ENCODE results near the gene GRWD1. TPM values are rescaled to one million over a fixed set of nuclear protein-coding genes. Genes with fewer than 3 reads are reported as not detected.

The GRWD1 gene
- total RNA-seq, 1 donor = 38.4 TPM

DNA sequence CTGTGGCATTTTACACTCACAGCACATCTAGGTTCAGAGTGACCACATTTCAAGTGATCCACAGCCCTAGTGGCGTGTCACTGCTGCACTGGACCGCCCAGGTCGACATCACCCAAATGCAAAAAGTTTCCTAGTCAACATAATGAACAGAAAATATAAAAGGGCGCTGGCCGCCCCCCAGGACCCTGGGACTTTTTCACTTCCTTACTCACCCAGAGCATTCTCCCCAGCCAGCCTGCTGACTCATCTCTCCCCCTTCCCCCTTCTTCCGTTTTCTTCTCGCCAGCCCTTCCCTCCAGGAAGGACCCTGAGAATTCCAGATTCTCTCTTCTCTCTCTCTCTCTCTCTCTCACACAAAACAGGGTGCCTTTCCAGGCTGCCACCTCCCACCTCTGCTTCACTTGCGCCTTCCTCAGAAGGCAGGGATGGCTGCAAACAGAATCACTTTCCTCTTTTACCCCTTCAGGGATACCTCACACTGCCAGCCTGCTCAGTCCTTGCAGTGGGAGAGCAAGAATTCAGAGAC is 21.0 kb upstream of the GRWD1 start:
- TF ChIP-seq, protein P1, sequence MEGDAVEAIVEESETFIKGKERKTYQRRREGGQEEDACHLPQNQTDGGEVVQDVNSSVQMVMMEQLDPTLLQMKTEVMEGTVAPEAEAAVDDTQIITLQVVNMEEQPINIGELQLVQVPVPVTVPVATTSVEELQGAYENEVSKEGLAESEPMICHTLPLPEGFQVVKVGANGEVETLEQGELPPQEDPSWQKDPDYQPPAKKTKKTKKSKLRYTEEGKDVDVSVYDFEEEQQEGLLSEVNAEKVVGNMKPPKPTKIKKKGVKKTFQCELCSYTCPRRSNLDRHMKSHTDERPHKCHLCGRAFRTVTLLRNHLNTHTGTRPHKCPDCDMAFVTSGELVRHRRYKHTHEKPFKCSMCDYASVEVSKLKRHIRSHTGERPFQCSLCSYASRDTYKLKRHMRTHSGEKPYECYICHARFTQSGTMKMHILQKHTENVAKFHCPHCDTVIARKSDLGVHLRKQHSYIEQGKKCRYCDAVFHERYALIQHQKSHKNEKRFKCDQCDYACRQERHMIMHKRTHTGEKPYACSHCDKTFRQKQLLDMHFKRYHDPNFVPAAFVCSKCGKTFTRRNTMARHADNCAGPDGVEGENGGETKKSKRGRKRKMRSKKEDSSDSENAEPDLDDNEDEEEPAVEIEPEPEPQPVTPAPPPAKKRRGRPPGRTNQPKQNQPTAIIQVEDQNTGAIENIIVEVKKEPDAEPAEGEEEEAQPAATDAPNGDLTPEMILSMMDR (IDR thresholded peaks at IDR 0.05; ENCODE audit: insufficient read depth, low read depth, low read length) = no peak
- H3K4me3 ChIP-seq (ENCODE audit: low read depth, low read length) = no peak overlapping the region
- DNase-seq (ENCODE audit: low read depth) = peak; percentile 62

DNA sequence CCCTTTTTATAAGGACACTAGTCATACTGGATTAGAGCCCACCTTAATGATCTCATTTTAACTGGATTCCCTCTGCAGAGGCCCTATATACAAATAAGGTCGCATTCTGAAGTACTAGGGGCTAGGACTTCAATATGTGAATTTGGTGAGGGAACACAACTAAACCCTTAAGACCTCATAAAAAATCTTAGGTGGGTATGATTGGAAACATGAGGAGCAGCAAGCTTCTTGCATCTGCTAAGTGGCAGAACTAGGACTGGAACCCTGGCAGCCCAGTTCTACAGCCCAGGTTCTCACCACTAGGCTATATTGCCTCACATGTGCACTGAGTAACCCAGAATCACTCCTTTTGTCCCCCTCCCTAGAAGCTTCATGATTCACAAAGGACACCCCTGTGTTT is 17.1 kb upstream of the GRWD1 start:
- TF ChIP-seq, protein P1 (IDR thresholded peaks at IDR 0.05; ENCODE audit: insufficient read depth, low read depth, low read length) = no peak
- no peak overlapping the region for H3K4me3 ChIP-seq (ENCODE audit: low read depth, low read length)
- DNase-seq (ENCODE audit: low read depth) = no peak

DNA sequence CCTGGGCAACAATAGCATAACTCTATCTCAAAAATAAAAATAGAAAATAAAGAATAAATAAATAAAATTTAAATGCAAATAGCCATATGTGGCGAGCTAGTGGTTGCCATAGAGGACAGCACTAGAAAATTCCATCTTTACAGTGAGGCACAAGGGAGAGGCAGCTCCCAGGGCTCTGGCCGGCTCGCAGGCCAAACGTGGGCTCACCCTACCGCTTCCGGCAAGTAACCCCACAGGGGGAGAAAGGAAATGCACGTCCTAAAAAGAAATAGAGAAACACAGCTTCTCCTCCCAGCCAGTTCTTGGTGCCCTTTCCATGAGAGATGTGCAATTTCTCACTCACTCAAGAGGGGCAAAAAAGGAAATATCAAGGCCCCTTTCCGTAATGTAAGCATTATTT is 12.4 kb upstream of the GRWD1 start:
- no peak for DNase-seq (ENCODE audit: low read depth)
- no peak overlapping the region for H3K4me3 ChIP-seq (ENCODE audit: low read depth, low read length)
- TF ChIP-seq, protein P1 (IDR thresholded peaks at IDR 0.05; ENCODE audit: insufficient read depth, low read depth, low read length) = no peak

DNA sequence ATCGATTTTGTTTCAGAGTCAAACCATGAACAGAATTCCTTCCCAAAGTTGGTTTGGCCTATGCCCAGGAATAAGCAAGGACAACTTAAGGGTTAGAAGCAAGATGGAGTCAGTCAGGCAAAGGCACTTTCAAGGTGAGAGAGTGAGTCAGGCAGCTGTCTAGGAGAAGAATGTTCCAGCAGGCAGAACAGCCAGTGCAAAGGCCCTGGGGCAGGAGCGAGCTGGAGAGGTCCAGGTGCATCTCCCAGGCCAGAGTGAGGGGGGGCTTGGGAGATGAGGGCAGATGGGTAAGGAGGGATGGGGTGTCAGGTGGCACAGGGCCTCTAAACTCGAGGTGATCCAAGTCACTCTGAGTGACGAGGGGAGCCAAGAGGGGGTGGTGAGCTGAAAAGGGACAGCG is 9.2 kb upstream of the GRWD1 start:
- TF ChIP-seq, protein P1 (IDR thresholded peaks at IDR 0.05; ENCODE audit: insufficient read depth, low read depth, low read length) = no peak
- DNase-seq (ENCODE audit: low read depth) = no peak
- H3K4me3 ChIP-seq (ENCODE audit: low read depth, low read length) = no peak overlapping the region

DNA sequence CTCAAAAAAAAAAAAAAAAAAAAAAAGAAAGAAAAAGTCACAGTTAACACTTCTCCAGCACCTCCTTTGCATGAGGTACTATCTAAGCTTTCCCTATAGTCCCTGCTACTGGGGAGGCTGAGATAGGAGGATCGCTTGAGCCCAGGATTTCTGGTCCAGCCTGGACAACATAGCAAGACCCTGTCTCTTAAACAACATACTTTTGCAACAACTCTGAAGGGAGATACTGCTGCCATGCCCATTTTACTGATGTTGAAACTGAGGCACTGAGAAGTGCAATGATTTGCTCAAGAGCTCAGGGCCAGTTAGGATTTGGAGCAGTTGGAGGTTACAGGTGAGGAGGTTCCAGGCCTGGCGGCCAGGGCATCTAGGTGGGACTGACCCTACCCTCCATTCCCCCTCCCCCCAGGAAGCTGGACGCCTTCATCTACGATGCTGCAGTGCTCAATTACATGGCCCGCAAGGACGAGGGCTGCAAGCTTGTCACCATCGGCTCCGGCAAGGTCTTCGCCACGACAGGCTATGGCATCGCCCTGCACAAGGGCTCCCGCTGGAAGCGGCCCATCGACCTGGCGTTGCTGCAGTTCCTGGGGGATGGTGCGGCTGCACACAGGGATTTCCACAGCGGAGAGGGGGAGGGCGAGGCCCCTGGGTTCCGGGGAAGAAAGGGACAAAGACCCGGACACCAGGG is 4.3 kb upstream of the GRWD1 start:
- no peak for DNase-seq (ENCODE audit: low read depth)
- H3K4me3 ChIP-seq (ENCODE audit: low read depth, low read length) = no peak overlapping the region
- TF ChIP-seq, protein P1 (IDR thresholded peaks at IDR 0.05; ENCODE audit: insufficient read depth, low read depth, low read length) = no peak

DNA sequence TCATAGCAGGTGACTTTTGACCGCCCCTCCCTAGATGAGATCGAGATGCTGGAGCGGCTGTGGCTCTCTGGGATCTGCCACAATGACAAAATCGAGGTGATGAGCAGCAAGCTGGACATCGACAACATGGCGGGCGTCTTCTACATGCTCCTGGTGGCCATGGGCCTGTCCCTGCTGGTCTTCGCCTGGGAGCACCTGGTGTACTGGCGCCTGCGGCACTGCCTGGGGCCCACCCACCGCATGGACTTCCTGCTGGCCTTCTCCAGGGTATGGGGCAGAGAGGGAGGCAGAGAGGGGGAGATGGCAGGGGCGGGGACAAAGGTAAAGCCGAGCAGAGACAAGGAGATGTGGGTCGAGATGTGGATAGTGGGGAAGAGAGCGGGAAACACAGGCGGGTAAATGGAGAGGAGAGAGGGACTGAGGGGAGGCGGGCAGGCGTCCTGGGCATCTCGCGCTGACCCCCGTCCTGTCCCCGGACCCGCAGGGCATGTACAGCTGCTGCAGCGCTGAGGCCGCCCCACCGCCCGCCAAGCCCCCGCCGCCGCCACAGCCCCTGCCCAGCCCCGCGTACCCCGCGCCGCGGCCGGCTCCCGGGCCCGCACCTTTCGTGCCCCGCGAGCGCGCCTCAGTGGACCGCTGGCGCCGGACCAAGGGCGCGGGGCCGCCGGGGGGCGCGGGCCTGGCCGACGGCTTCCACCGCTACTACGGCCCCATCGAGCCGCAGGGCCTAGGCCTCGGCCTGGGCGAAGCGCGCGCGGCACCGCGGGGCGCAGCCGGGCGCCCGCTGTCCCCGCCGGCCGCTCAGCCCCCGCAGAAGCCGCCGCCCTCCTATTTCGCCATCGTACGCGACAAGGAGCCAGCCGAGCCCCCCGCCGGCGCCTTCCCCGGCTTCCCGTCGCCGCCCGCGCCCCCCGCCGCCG is 3.4 kb upstream of the GRWD1 start:
- no peak overlapping the region for H3K4me3 ChIP-seq (ENCODE audit: low read depth, low read length)
- no peak for DNase-seq (ENCODE audit: low read depth)
- TF ChIP-seq, protein P1 (IDR thresholded peaks at IDR 0.05; ENCODE audit: insufficient read depth, low read depth, low read length) = no peak
